HG02840 (cell line): ENCODE results near the gene WNT4.
"Not testable (repeated sequence)": the region's sequence is repeated elsewhere in the genome, so short reads cannot be mapped to it uniquely, and the experiment has no call there.

Source experiments
- ATAC-seq: cut with Tn5 transposase; IDR thresholded peaks from one replicate; pipeline ENCODE4 v1.9.1; 2021; ENCODE audit warnings: mild to moderate bottlenecking, moderate library complexity, moderate number of reproducible peaks; ENCODE audit not compliant: unreplicated experiment, low FRiP score

Gene WNT4

GRCh38 chr1:22114083-22115012 lies 28.5 kb downstream of the WNT4 start:
- ATAC-seq, result no peak

GRCh38 chr1:22112554-22112953 lies 30.3 kb downstream of the WNT4 start:
- ATAC-seq, result no peak

- no peak for ATAC-seq
Measured at GRCh38 chr1:22111620-22112019, 31.3 kb downstream of the WNT4 start.

GRCh38 chr1:22111115-22111514 lies 31.8 kb downstream of the WNT4 start:
- ATAC-seq, result no peak

- no peak for ATAC-seq
Measured at GRCh38 chr1:22110016-22110415, 32.9 kb downstream of the WNT4 start.

- ATAC-seq, result no peak
Measured at GRCh38 chr1:22108339-22109105, 34.4 kb downstream of the WNT4 start.

- ATAC-seq, result no peak
Measured at GRCh38 chr1:22107126-22107525, 35.8 kb downstream of the WNT4 start.

- no peak for ATAC-seq
Measured at GRCh38 chr1:22105611-22106207, 37.2 kb downstream of the WNT4 start.

- no peak for ATAC-seq
Measured at GRCh38 chr1:22104865-22105437, 37.9 kb downstream of the WNT4 start.

GRCh38 chr1:22104094-22104493 lies 38.8 kb downstream of the WNT4 start:
- ATAC-seq, result no peak

GRCh38 chr1:22102746-22103145 lies 40.2 kb downstream of the WNT4 start:
- no peak for ATAC-seq

GRCh38 chr1:22101995-22102394 lies 40.9 kb downstream of the WNT4 start:
- ATAC-seq, result no peak

GRCh38 chr1:22101199-22101598 lies 41.7 kb downstream of the WNT4 start:
- no peak for ATAC-seq

- ATAC-seq, result no peak
Measured at GRCh38 chr1:22100168-22100567, 42.7 kb downstream of the WNT4 start.

GRCh38 chr1:22098752-22099151 lies 44.1 kb downstream of the WNT4 start:
- no peak for ATAC-seq

GRCh38 chr1:22096463-22096862 lies 46.4 kb downstream of the WNT4 start:
- no peak for ATAC-seq

GRCh38 chr1:22096036-22096435 lies 46.9 kb downstream of the WNT4 start:
- no peak for ATAC-seq

- ATAC-seq, result no peak
Measured at GRCh38 chr1:22093513-22093912, 49.4 kb downstream of the WNT4 start.

- ATAC-seq, result not testable (repeated sequence)
Measured at GRCh38 chr1:22092026-22092768, 50.7 kb downstream of the WNT4 start.

GRCh38 chr1:22090867-22091266 lies 52.0 kb downstream of the WNT4 start:
- no peak for ATAC-seq
